ENCODE data around the gene CAPN8.

The CAPN8 gene

DNA sequence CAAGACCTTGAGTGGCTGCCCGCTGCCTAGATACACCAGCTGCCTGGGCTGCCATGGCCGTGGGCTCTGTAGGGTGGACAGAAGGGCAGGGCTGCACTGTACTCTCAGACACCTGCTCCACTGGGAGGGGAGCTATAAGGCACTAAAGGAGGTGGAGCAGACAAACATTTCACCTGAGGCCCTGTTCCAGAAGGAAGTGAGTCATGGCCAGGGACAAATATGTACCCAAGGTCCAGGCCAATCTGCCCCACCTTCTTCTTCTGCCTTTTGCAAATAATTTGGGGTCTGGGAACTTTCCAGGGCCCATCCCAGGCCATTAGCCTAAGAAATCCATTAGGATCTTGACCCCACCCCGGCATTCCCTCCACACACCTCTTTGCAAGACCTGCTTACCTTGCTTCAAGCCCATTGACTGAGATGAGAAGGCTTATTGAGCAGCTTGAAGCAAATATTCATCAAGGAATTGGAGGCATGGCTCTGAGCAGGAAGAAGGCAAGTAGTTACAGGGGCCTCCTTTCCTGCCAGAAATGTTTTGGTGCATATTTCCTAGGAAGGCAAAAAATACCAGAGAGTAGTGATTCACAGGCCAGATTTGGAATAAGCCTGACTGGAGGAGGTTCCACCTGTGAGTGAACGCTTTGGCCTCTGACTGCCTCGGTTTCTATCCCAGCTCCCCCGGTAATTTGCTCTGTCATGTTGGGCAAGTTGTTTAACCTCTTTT lies at the start of gene CAPN8:
TSS of gene CAPN8 (minus strand) at position 110 of the 721 bp plus-strand sequence. CDS start at position 55, 55 bp downstream.
- DNase-seq = no peak

DNA sequence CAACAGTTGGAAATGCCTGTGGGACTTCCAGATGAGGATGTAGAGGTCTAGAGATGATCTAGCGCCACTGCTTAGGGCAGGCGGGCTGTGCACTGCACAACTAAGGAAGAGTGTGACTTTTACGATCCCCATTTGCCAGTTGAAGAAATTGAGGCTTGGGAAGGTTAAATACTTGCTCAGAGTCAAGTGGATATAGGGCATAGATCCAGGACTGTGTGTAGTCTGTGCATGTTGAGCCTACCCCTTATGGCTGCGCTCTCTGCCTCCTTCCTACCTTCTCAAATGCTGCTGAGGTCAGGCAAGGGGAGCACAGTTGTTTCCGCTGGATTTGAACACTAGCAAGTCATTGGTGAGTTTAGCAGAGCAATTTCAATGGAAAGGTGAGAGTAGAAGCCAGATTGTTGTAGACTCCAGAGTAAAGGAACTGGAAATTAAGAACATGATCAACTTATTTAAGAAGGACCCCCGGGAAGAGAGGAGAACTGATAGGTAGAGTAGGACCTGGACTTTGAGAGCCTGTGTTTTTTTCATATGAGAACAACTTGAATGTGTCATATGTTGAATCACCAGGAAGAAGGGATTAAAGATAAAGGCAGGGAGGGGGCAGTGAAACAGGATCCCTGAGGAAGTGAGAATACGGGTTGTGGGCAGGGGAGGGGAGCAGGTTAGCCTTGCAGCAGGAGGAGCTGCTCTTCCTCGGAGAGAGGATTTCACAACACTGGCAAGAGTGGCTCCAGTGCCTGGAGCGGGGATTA lies 49.5 kb upstream of the CAPN8 start:
- no peak for DNase-seq

DNA sequence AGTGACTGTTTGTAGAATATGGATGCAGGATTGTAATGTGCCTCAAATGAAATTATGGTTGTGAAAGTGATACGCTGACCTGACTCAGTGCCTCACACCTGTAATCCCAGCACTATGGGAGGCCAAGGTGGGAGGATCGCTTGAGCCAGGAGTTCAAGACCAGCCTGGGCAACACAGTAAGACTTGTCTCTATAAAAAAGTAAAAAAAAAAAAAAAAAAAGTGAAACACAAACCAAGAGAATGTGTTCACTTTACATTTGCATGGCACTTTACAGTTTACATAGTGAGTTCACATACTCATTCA lies 48.9 kb upstream of the CAPN8 start:
- no peak for DNase-seq

DNA sequence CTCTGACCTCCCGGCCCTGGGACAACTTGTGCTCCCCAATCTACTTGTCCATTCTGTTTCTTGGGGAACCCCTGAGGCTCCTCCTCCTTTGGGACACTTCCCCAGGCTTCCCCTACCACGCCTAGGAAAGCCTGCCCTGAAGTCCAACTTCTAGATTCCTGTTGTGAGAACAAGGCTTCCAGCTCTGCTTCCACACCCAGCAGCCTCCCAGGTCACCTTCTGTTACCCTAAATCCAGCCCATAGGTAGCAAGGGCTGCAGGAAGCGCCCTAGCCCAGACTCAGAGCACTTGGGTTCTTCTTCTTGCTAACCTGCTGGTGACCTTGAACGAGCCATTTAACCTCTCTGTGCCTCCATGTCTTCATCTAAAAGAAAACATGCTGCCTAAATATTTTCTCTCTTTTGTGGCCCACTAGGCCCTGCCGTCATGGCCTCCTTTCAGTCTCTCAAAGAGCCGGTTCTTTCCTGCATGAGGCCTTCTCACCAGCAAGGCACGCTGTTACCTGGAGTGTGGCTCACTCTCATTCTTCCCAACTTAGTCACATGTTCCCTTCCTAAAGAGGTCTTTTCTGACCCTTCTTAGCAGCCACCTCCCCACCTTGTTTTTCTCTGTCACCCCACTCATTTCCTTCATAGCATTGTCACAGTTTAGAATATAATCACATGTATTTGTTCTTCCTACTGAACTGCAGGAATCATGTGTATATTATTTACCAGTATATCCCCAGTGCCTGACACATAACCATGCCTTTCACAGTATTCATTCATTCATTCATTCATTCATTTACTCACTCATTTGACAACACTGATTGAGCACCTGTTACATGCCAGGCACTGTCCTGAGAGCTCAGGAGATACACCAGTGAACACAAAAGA lies 48.3 kb upstream of the CAPN8 start:
- DNase-seq = peak; percentile 29

DNA sequence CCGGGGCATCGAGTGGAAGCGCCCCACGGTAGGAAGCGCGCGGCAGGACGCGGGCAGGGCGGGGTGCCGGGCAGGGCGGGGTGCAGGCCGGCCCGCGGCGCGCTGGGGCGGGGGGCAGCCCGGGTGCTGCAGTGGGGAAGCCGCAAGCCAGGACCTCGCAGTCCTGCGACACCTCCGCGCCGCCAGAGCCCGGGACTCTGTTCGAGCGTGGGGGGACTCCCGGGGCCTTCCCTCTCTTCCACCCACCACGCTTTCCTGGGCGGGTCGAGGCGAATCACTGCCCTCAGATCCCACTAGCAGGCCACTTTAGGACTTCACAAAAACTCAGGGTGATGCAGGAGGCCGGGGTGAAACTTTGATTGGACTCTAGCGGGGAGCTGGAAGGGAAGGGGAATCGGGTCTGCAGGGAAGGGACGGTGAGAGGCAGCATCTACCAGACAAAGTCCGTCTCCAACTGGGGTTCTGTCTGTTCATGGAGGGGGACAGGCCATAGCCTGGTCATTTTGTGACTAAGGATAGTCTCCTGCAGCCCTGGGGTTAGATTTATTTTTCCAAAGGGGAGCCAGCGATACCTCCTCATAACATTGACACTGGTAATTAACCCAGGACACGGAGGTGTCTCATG lies 47.5 kb upstream of the CAPN8 start:
- peak; percentile 58 for DNase-seq

DNA sequence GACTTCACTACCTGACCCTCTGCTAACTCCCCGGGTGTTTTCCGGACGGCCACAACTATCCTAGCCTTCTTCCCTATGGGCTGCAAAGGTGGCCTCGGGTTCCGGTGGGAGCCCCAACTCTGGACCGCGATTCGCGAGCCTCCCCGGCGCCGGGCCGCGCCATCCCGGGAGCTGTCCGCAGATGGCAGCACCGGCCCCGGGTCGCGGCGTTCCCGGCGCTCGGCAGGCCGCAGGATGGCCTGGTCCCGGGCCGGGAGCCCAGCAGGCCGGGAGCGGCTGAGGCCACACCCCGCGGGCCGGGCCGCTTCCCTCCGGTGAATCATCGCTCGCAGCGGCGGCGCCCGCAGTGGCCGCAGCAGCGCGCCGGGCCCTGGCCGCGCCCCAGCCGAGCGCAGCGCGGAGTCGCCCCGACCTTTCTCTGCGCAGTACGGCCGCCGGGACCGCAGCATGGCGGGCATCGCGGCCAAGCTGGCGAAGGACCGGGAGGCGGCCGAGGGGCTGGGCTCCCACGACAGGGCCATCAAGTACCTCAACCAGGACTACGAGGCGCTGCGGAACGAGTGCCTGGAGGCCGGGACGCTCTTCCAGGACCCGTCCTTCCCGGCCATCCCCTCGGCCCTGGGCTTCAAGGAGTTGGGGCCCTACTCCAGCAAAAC lies 46.8 kb upstream of the CAPN8 start, which contains the start of gene CAPN2:
TSS of gene CAPN2 (plus strand) at position 346 of the 656 bp plus-strand sequence. CDS start at position 448, 102 bp downstream.
- DNase-seq = peak; percentile 70

DNA sequence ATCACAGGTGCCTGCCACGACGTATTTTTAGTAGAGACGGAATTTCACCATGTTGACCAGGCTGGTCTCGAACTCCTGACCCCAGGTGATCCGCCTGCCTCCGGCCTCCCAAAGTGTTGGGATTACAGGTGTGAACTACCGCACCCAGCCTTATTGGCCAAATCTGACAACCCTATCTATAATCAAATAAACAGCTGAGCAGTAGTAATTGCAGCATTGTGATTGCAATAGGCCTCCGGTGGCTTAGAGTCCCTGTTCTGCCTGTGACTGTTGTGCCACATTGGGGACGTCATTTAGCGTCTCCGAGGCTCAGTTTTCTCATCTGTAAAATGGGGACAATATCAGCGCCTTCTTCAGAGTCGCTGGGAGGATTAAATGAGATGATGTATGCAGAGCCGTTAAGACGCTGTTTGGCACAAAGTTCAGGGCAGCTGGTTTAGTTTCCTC lies 46.3 kb upstream of the CAPN8 start:
- DNase-seq = no peak

DNA sequence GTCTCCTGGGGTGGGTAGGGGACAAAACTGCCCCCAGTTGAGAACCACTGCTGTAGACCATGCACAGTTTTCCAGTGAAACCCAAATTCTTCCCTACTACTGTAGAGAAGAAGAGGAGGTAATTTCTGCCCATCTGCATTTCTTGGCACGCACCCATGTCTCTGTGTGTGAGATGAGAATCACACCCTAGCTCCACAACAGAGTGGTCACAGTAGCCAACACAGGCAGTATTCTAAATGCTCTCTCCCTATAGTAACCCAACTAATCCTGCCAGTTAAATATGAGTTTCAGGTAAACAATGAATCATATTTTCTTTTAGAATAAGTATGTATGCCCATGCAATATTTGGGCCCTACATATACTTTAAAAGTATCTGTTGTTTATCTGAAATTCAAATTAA lies 45.7 kb upstream of the CAPN8 start:
- no peak for DNase-seq

DNA sequence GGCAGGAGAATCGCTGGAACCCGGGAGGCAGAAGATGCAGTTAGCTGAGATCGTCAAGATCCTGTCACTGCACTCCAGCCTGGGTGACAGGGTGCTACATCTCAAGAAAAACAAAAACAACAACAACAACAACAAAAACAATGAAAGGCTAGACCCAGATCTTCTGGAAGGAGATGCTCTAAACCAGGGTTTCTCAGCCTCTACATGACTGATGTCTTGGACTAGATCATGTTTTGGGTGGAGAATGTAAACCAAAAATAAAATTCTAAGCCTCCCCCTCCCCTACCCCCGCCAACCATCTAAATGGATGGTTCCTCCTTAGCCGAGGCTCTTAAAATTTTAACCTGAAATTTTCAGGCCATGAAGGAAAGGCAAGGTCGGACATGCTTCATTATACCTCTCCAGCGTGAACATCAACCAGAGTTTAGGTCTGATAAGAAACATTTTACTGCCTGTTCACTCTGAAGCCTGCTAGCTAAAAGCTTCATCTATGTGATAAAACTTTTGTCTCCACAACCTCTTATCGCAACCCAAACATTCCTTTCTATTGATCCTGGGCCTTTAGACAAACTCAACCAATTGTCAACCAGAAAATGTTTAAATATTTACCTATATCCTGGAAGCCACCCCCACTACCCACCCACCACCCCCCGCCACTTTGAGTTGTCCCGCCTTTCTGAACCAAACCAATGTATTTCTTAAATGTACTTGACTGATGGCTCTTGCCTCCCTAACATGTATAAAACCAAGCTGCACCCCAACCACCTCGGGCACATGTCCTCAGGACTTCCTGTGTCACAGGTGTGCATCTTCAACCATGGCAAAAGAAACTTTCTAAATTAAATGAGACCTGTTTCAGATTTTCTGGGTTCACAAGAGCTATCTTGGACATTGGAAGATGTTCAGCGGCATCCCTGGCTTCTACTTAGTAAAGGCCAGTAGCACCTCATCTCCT lies 45.0 kb upstream of the CAPN8 start:
- no peak for DNase-seq

DNA sequence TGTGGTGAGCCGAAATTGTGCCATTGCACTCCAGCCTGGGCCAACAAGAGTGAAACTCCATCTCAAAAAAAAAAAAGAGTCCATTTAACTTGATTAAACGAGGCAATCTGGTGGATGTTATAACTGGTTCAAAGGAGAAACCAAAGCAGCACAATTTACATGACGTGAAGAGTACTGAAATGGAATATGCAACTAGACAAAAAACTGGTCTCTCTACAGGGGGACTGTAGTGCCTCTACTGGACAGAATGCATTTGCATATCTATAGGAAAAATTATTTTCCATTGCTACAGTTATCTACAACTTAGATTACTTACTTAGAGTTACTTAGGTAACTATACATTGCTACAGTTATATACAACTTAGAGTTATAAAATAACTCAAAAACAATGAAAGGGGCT lies 44.1 kb upstream of the CAPN8 start:
- DNase-seq = no peak

DNA sequence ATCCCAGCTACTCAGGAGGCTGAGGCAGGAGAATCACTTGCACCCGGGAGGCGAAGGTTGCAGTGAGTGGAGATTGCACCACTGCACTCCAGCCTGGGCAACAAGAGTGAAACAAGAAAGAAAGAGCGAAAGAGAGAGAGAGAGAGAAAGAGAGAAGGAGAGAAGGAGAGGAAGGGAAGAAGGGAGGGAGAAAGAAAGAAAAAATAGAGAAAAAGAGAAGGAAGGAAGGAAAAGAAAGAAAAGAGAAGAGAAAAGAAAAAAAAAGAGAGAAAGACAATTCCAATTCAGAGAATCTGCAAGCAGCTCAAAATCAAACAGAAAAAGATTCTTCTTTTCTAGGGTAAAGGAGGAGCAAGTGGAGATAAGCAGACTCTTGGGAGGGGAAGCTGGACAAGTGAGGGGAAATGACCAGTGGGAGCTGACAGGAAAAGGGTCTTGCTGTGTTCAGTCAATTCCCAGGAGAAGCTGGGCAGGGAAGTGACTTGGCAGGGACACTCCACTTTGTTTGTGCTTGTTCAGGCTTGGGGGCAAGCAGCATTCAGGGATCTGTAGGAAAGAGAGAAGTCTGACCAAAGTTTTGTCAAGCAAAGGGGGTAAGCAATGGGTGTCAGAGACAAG lies 43.3 kb upstream of the CAPN8 start:
- no peak for DNase-seq

DNA sequence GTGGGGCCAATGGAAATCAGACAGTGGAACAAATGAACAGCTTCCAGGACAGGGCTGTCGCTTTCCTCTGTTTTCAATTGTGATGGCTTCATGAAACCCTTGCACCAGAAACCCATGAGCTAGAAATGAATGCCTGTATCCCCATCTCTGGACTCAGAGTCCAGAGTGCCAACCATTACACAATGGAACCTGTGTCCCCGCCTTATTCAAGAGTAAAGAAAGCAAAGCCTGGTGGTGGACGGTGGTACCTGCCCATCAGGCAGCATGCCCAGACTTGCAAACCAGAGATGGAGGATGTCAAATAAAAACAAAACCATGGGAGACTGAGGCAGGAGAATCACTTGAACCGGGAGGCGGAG lies 42.5 kb upstream of the CAPN8 start:
- no peak for DNase-seq

DNA sequence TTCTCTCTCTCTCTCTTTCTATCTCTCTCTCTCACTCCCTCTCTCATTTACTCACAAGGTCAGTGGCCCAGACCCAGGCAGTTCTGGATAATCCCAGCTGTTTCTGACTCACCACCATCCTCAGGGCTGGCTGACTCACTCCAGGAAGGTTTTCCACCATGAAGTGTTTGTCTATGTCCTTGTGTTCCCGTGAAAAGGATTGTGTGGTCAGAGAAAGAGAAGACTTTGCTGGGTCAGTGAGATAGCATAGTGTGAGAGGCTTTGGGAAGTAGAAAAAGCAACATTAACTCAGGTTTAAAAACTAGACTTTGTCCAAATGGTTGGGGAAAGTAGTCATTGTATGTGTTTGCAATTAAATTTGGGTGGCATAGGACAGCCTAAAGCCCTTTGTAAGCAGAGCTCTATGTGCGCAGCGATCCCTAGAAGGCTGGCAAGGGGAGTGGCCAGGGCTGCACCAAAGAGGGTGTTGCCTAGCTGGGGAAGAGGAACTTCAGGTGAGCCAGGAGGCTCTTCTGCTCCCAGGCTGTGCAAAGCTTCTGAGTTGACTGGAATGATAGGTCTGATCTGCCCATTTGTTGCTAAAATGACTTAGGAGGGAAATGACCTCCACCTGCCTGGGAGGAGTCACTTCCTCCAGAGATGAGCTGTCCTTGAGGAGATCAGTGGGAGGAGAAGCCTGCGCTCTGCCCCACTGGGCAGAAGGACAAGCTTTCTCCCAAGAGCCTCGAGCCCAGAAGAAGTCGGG lies 41.9 kb upstream of the CAPN8 start:
- no peak for DNase-seq

DNA sequence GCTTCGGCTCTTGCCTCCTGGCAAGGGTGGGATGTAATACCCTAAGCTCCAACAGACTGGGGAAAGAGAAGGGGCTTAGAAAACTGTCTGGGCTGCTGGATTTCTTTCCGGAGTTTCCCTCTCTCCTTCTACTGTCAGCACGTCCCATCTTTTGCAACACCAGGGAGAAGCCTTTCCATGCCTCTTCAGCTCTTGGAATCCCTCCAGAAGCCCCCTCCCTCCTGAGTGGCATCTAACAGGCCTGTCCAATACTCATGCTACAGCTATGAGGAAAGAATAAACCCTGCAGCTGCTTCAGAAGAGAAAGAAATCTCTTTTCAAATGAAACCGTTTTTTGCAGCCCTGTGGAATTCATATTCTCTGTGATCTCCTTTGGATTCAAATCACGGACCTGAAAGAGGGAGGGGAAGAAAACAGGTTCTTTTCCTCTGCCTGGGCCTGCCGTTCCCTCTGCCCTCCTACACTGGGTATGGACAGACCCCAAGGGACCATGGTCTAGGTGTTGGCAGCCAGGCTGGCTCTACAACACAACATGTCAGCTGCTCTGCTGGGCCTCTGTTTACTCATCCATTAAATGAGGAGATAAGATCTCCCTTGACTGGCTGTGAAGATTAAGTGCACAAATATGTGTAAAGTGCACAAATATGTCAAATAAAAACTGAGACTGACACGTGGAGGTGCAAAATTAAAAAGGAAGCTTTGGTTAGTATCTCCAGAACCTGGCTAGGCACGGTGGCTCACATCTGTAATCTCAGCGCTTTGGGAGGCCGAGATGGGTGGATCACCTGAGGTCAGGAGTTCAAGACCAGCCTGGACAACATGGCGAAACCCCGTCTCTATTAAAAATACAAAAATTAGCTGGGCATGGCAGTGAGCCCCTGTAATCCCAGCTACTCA lies 40.8 kb upstream of the CAPN8 start:
- no peak for DNase-seq

DNA sequence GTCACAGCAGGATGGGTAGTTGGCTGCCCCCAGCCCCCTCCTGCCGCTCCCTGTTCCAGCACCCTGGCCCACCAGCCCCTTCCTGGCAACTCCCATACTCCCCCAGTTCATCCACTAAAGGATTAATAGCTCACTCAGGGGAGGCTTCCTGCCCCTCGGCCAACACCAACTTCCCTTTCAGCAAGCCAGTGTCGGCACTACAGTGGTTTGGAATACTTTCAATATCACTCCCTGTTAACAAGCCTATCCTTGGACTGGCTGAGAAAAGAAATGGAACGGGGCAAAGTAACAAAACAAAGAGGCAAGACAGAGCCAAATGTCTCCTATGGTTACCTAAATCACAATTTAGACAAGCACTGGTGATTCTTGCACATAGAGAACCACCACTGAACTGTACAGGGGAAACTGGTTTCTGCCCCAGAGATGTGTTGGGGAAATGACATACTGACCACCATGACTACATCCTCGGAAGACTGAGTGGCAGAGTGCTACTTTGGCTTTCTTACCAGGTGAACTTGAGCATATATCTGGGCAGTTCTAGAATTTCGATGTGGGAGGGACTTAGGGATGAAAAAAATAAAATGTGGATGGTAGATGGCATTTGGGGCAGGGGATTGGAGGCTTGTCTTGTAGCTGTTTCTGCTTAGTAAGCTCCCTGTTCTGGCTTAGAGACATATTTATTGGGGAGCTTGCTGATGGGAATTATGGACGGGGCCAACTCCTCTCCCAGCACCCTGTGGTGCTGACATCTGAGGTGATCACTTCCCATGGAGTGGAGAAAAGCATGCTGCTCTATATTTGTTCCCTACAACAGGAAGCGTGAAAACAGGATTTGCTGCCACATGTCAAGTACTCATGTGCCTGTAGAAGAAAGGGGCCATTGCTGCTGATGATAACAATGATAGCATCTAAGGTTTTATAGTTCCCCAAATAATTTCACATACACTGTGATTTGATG lies 39.7 kb upstream of the CAPN8 start:
- no peak for DNase-seq

DNA sequence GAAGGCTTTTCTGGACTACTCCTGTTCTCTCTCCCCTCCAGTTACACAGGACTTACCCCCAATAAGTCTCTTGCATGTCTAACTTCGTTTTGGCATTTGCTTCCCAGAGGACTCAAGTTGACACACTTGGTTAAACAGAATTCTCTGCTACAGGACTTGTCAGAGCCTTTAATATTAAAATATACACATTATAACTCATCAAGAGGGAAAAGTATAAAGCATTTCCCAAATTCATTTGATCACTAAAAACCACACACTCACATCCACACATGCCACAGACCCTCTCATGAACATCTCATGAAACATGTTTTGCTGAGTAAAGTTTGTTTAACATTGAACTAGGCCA lies 38.1 kb upstream of the CAPN8 start:
- no peak for DNase-seq

DNA sequence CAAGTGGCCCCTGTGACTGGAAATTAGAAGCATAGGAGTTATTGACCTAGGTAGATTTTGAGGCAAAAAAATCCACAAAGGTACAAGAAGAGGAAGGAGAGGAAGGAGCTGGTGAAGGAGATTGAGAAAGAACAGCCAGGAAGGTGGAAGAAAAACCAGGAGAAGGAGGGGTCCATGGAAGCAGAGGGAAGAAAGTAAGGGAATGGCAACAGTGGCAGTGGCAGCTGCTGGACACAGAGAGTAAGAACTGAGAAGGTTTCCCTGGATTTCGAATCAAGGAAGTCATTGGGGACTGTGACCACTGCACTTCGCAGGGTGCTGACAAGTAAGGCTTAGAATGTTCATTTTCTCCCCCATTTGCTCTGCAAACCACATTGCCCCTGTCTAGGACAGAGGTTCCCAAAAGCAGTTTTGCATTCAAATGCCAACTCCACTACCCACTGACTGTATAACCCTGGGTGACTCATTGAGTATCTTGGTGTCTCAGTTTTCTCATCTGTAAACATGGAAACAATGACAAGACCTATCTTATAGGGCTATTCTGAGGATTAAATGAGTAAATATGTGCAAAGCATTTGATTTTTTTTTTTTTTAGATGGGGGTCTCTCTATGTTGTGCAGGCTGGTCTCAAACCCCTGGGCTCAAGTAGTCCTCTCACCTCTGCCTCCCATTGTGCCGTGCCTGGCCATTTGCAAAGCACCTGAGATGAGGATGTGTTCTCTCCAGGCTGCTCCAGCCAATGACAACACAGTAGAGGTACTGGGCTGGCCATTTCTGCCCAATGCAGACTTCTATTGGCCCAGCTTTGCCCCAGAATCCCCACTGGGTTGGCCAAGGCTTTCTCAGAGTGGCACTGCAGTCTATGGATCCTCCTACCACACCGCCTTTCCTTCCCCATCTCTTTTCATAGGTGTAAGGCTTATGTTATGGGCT lies 37.5 kb upstream of the CAPN8 start:
- DNase-seq = no peak
